HG02763 (cell line): ENCODE measurements around the gene AIF1.
A peak's percentile ranks its signal among the peaks of the same experiment; 100 is the strongest.

Source experiments
- ATAC-seq: cut with Tn5 transposase; IDR thresholded peaks from one replicate; pipeline ENCODE4 v1.9.1; 2021; ENCODE audit warnings: mild to moderate bottlenecking, moderate library complexity; ENCODE audit not compliant: unreplicated experiment

The AIF1 gene

GRCh38 chr6:31614684-31615578, at the start of gene AIF1:
Gene AIF1 (plus strand): TSS chr6:31615234. CDS start chr6:31615330, 96 bp downstream.
- ATAC-seq: no peak

- ATAC-seq: no peak
Measured at GRCh38 chr6:31567531-31568370, 47.3 kb upstream of the AIF1 start.

- ATAC-seq: peak; percentile 61
Measured at GRCh38 chr6:31568537-31568961, 46.5 kb upstream of the AIF1 start.

- no peak for ATAC-seq
Measured at GRCh38 chr6:31569861-31570536, 45.0 kb upstream of the AIF1 start.

- ATAC-seq: peak; percentile 41
Measured at GRCh38 chr6:31572041-31572911, 42.8 kb upstream of the AIF1 start, which contains the start of gene LTA. Gene LTA (plus strand): TSS chr6:31572289. CDS start chr6:31572743, 454 bp downstream.

GRCh38 chr6:31573239-31574105, 41.6 kb upstream of the AIF1 start:
- no peak for ATAC-seq

- ATAC-seq: no peak
Measured at GRCh38 chr6:31574106-31575061, 40.6 kb upstream of the AIF1 start.

GRCh38 chr6:31575335-31575901, 39.6 kb upstream of the AIF1 start, which contains the start of gene TNF:
Gene TNF (plus strand): TSS chr6:31575565. CDS start chr6:31575742, 177 bp downstream.
- no peak for ATAC-seq

GRCh38 chr6:31575952-31576685, 38.9 kb upstream of the AIF1 start:
- ATAC-seq: no peak

GRCh38 chr6:31576897-31577578, 38.0 kb upstream of the AIF1 start:
- no peak for ATAC-seq

- no peak for ATAC-seq
Measured at GRCh38 chr6:31577579-31577966, 37.5 kb upstream of the AIF1 start.

GRCh38 chr6:31578184-31579118, 36.6 kb upstream of the AIF1 start:
- ATAC-seq: no peak

- no peak for ATAC-seq
Measured at GRCh38 chr6:31579119-31579505, 35.9 kb upstream of the AIF1 start.

- ATAC-seq: no peak
Measured at GRCh38 chr6:31579546-31580437, 35.2 kb upstream of the AIF1 start.
